Psoas muscle (tissue), 8 donors: ENCODE results near the gene CLEC16A. TPM values are rescaled to one million over a fixed set of nuclear protein-coding genes. Genes with fewer than 3 reads are reported as not detected.

Experiments
- ATAC-seq, 4 donors: fragments of 200-7000 bp; cut with Tn5 transposase; one replicate each; pipeline ENCODE4 v1.9.1; 2020; ENCODE audit warnings: moderate library complexity in 3 of 4, mild to moderate bottlenecking in 2 of 4
- DNase-seq, 2 donors: peaks; one replicate each; pipeline ENCODE4 v3.0.0-alpha.2; 2020
- H3K27ac ChIP-seq: fragments of 200-600 bp; one replicate; pipeline ENCODE4 v1.8.0; 2022
- H3K27me3 ChIP-seq, 3 donors: fragments of 200-600 bp in 1 of 3; one replicate each; pipeline versions ENCODE4 v1.6.1 to v1.8.0; 2013 to 2022; ENCODE audit warnings: low read length in 2 of 3, mild to moderate bottlenecking in 2 of 3, moderate library complexity in 1 of 3; ENCODE audit not compliant: insufficient read depth in 3 of 3
- H3K36me3 ChIP-seq, 2 donors: fragments of 200-600 bp in 1 of 2; one replicate each; pipeline versions ENCODE4 v1.6.1 to v1.8.0; 2013 to 2022; ENCODE audit warnings: low read depth in 1 of 2, mild to moderate bottlenecking in 1 of 2, moderate library complexity in 1 of 2; ENCODE audit not compliant: insufficient read depth in 1 of 2
- H3K4me1 ChIP-seq: fragments of 200-600 bp; one replicate; pipeline ENCODE4 v1.8.0; 2022
- H3K4me3 ChIP-seq: fragments of 200-600 bp; one replicate; pipeline ENCODE4 v1.8.0; 2022; ENCODE audit warnings: mild to moderate bottlenecking
- H3K9me3 ChIP-seq: fragments of 200-600 bp; one replicate; pipeline ENCODE4 v1.8.0; 2022
- CTCF ChIP-seq: fragments of 200-600 bp; IDR thresholded peaks from one replicate; pipeline ENCODE4 v1.8.0; 2022; ENCODE audit warnings: antibody characterized with exemption
- WGBS, 3 donors: extraction: QIAGEN DNeasy Blood & Tissue Kit; methylation state at CpG; one replicate each; pipeline versions ENCODE4 v1.1.6 to v1.1.7; 2013; 5-methylcytosine and 5-hydroxymethylcytosine counted together
- intact Hi-C, 2 donors: fragments of 100-400 bp; cut with DNase I; formaldehyde crosslinking; loops; one replicate each; pipeline versions ENCODE4 v1.11.0 to v1.14.2; 2022
- polyA plus RNA-seq, 3 donors: library from polyadenylated mRNA; stranded (reverse); fragments of 200-250 nt; gene quantifications; one replicate each; pipeline ENCODE4 v1.2.3, GENCODE V29; 2013
- total RNA-seq, 4 donors: library from RNA; stranded (reverse); fragmentation: NEBNext Ultra II Directional in 2 of 4; extraction: Animal tissue kit (Norgen Biotek cat#: 25700) in 2 of 4; gene quantifications; one replicate each; pipeline versions ENCODE4 v1.2.1 to v1.2.4, GENCODE V29; 2021 to 2023
- donor health status: healthy with polysubstance abuse.
- donor health status: DM: no; HTN: no; CAD: no; lungs with moderate emphysema.
- donor health status: Bipolar disorder and iron deficiency.
- donor health status: healthy.
- donor health status: DM: yes; HTN: yes; CAD: no.
- donor health status: DM: no; HTN: no; CAD: no.
- donor health status: DM: no; HTN: no; CAD: no.
- donor health status: DM: yes; HTN: yes; CAD: no.

CLEC16A gene
- total and polyA plus RNA-seq, 7 donors, result 13.1 to 28.1 (median 21.4) TPM

GRCh38 chr16:11059588-11059987 lies 115.2 kb downstream of the CLEC16A start:
- intact Hi-C loops, result no loop called here
- H3K4me1 ChIP-seq, result no peaks in the 10 kb centered on the region
- ATAC-seq (no peak), DNase-seq (no peak)
- no peaks in the 10 kb centered on the region for H3K27me3 ChIP-seq
- H3K4me3 ChIP-seq, result no peak overlapping the region
- WGBS, 3 donors, result 87 to 98% (median 98%) methylated on average over 4 of the region's 4 CpGs
- TF ChIP-seq CTCF, result no peak
- peaks cover 4 to 59% of the 10 kb centered on the region in 2 donors for H3K36me3 ChIP-seq
- H3K9me3 ChIP-seq, result no peaks in the 10 kb centered on the region
- no peak overlapping the region for H3K27ac ChIP-seq

DNA sequence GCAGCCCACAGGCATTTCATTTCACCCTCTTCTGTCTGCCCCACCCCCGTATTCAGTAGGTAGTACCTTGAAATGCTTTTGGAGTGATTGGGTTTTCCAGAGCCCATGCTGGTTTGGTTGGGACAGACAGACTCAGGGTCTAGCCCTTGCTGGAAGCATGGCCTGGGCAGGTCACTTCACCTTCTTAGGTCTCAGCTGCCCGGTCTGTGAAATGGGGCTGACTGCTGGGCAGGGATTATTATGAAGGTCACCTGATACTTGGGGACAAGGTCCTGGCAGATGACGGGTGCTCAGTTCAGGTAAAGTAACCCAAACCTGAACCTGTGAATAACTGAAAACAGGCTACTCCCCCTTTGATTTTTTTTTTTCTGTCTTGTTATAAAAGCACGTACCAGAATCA lies 116.0 kb downstream of the CLEC16A start:
- intact Hi-C loops, result no loop called here

DNA sequence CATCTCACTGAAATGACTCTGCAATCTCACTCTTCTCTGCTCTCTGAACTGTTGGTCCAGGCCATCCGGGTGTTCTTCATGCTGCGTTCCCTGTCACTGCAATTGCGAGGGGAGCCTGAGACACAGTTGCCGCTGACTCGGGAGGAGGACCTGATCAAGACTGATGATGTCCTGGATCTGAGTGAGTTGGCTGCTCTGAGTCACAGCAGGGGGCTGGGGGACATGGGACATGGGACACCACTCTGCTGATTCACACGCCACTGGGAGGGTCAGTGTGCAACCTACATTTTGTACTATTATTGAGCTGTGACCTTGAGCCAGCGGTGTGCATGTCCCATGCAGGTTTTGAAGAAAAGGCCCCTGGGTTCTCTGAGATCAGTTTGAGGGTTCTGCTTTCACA lies 116.5 kb downstream of the CLEC16A start:
- WGBS, 3 donors, result 93 to 97% (median 96%) methylated on average over 7 of the region's 7 CpGs
- intact Hi-C loops, result no loop called here
- no peak overlapping the region for H3K4me3 ChIP-seq
- no peaks in the 10 kb centered on the region for H3K27me3 ChIP-seq
- DNase-seq (no peak), ATAC-seq (no peak)
- H3K4me1 ChIP-seq, result no peaks in the 10 kb centered on the region
- H3K27ac ChIP-seq, result no peak overlapping the region
- TF ChIP-seq CTCF, result no peak
- H3K36me3 ChIP-seq, result peaks cover 4 to 59% of the 10 kb centered on the region in 2 donors
- no peaks in the 10 kb centered on the region for H3K9me3 ChIP-seq

More for the DNA sequence above, 116.0 kb downstream of the CLEC16A start:
- DNase-seq, result no peak
- Histone ChIP-seq H3K4me1 (no peaks in the 10 kb centered on the region), H3K4me3 (no peak overlapping the region), H3K9me3 (no peaks in the 10 kb centered on the region), H3K27ac (no peak overlapping the region), H3K27me3 (no peaks in the 10 kb centered on the region), H3K36me3 (peaks cover 4 to 58% of the 10 kb centered on the region in 2 donors)
- ATAC-seq, result no peak
- TF ChIP-seq CTCF, result no peak
- 93 to 98% (median 95%) methylated on average over 4 of the region's 4 CpGs for WGBS, 3 donors

- Histone ChIP-seq H3K9me3 (no peaks in the 10 kb centered on the region), H3K4me3 (no peak overlapping the region), H3K27me3 (no peaks in the 10 kb centered on the region), H3K27ac (no peak overlapping the region), H3K36me3 (peaks cover 4 to 53% of the 10 kb centered on the region in 2 donors), H3K4me1 (no peaks in the 10 kb centered on the region)
- no peak for DNase-seq
- ATAC-seq, result no peak
- 89 to 91% (median 90%) methylated on average over 6 of the region's 6 CpGs for WGBS, 3 donors
- no peak for TF ChIP-seq CTCF
- intact Hi-C loops, result no loop called here
Observed at GRCh38 chr16:11061629-11062270, 117.4 kb downstream of the CLEC16A start.
